ENCODE measurements around the gene KIF26A.
A peak's percentile ranks its signal among the peaks of the same experiment; 100 is the strongest.

Gene KIF26A

DNA sequence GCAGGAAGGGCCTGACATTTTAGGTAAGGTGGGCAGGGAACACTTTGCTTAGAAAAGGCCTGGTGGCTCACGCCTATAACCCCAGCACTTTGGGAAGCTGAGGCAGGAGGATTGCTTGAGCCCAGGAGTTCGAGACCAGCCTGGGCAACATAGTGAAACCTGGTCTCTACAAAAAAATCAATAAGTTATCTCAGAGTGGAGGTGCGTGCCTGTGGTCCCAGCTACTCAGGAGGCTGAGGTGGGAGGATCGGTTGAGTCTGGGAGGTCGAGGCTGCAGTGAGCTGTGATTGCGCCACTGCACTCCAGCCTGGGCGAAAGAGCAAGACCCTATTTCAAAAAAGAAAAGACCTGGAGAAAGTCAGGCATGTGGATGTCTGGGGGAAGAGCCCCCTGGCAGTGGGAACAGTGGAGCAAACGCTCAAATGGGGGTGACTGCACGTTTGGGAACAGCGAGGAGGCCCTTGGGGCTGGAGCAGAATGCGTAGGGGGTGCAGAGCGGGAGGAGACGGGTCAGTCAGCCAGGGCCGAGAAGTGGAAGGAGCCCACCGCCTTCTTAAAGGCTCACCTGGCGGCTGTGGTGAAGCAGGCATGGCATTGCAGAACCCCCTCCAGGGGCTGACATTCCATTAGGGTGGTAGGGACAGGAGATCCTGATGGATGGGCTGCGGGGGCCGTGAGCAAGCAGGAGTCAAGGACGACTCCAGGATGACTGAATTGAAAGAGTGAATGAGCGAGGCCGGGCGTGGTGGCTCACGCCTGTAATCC, 6.2 kb upstream of the KIF26A start:
- DNase-seq: no peak
- H3K27me3 ChIP-seq (ENCODE audit: insufficient read depth, low read depth, severe bottlenecking): no peaks in the 10 kb centered on the region

DNA sequence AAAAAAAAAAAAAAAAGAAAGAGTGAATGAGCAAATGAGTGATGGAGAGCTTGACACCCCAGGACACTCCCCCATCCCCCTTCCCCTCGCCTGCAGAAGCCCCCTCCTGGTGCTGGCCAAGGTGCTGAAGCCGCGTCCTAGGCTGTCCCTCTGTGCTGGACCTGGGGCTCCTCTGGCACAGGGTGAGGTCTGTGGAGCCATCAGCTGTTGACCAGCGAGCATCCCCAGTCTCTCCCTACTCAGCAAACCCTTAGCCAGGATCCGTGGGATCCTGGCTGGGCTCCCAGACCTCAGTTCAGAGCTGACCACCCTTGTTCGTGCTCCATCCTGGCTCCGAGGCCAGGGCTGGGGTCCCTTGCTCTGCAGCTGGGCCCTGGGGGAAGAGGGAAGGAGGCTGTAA, 5.4 kb upstream of the KIF26A start:
- peaks cover 7% of the 10 kb centered on the region for H3K9me3 ChIP-seq (ENCODE audit: severe bottlenecking)
- H3K4me3 ChIP-seq (ENCODE audit: low read depth, low read length): no peak overlapping the region
- peak; percentile 8 for DNase-seq
- TF ChIP-seq, protein P1, sequence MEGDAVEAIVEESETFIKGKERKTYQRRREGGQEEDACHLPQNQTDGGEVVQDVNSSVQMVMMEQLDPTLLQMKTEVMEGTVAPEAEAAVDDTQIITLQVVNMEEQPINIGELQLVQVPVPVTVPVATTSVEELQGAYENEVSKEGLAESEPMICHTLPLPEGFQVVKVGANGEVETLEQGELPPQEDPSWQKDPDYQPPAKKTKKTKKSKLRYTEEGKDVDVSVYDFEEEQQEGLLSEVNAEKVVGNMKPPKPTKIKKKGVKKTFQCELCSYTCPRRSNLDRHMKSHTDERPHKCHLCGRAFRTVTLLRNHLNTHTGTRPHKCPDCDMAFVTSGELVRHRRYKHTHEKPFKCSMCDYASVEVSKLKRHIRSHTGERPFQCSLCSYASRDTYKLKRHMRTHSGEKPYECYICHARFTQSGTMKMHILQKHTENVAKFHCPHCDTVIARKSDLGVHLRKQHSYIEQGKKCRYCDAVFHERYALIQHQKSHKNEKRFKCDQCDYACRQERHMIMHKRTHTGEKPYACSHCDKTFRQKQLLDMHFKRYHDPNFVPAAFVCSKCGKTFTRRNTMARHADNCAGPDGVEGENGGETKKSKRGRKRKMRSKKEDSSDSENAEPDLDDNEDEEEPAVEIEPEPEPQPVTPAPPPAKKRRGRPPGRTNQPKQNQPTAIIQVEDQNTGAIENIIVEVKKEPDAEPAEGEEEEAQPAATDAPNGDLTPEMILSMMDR (IDR thresholded peaks at IDR 0.05; ENCODE audit: low read depth, low read length): no peak
- no peaks in the 10 kb centered on the region for H3K36me3 ChIP-seq
- no peaks in the 10 kb centered on the region for H3K27me3 ChIP-seq (ENCODE audit: insufficient read depth, low read depth, severe bottlenecking)
- H3K27ac ChIP-seq: no peak overlapping the region

More for the DNA sequence above, 6.2 kb upstream of the KIF26A start:
- H3K36me3 ChIP-seq: no peaks in the 10 kb centered on the region
- no peak overlapping the region for H3K27ac ChIP-seq
- peaks cover 7% of the 10 kb centered on the region for H3K9me3 ChIP-seq (ENCODE audit: severe bottlenecking)
- no peak overlapping the region for H3K4me3 ChIP-seq (ENCODE audit: low read depth, low read length)
- TF ChIP-seq, protein P1 (IDR thresholded peaks at IDR 0.05; ENCODE audit: low read depth, low read length): no peak

DNA sequence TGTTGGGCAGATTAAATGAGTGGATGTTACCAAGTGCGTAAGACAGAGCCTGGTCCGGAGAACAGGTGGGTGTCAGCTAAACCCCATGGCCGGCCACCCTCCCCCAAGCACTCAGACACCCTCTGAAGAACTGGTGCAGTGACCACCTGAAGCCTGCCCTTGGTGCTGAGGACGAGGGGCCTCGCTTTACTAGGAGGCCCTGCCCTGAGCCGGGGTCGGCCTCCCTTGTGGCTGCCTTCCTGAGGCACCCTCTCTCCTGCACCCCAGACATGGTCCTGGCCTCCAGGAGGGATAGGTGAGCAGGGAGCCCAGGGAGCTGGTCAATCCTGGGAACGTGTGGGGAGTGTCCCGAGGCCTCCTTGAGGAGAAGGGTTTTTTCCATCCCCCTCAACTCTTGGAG, 4.9 kb upstream of the KIF26A start:
- Histone ChIP-seq H3K36me3 (no peaks in the 10 kb centered on the region), H3K27ac (no peak overlapping the region), H3K27me3 (ENCODE audit: insufficient read depth, low read depth, severe bottlenecking) (no peaks in the 10 kb centered on the region), H3K9me3 (ENCODE audit: severe bottlenecking) (peaks cover 7% of the 10 kb centered on the region), H3K4me3 (ENCODE audit: low read depth, low read length) (no peak overlapping the region)
- TF ChIP-seq, protein P1 (IDR thresholded peaks at IDR 0.05; ENCODE audit: low read depth, low read length): no peak
- peak; percentile 9 for DNase-seq

DNA sequence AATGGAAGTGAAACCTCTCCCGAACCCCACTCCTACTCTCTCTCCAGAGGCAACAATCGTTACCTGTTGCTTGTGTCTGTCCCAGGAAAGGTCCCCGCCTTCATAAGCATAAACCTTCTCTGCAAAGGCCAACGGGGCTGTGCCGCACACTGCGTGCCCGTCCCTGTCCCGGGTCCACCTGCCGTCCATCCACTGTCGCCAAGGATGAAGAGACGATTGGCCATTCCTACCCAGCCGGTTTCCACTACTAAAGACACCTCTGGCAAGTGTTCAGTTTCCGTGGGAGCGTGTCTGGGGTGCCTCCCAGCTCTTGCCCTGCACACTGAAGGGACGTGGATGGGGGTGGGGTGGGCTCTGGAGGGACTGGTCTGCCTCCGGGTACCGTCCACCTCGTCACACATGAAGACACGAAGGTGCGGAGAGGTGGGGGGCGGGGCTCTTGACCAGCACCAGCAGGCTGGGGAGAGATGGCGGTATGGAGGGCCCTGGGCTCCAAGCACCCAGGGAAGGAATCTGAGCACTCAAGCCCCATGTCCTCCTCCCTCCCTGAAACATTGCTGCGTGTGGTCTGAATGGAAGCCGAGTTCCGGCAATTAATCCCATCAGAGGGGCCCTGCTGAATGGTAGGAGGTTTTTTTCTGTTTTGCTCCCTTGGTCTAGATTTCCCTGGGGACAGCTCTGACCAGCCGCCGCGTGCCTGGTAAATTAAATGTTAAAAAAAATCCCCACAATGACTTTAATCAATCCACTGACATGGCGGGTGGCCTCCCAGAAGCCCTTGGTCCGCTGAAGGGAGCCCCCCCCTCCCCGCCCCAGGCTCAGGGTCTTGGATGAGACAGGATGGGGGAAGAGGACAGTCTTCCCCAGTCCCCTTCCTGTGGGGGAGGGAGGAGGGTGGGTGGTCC, 4.1 kb upstream of the KIF26A start:
- TF ChIP-seq, protein P1 (IDR thresholded peaks at IDR 0.05; ENCODE audit: low read depth, low read length): no peak
- H3K27ac ChIP-seq: peak overlapping the region; percentile 30
- no peak overlapping the region for H3K4me3 ChIP-seq (ENCODE audit: low read depth, low read length)
- no peaks in the 10 kb centered on the region for H3K27me3 ChIP-seq (ENCODE audit: insufficient read depth, low read depth, severe bottlenecking)
- no peaks in the 10 kb centered on the region for H3K36me3 ChIP-seq
- DNase-seq: peak; percentile 18
- H3K9me3 ChIP-seq (ENCODE audit: severe bottlenecking): peaks cover 6% of the 10 kb centered on the region

DNA sequence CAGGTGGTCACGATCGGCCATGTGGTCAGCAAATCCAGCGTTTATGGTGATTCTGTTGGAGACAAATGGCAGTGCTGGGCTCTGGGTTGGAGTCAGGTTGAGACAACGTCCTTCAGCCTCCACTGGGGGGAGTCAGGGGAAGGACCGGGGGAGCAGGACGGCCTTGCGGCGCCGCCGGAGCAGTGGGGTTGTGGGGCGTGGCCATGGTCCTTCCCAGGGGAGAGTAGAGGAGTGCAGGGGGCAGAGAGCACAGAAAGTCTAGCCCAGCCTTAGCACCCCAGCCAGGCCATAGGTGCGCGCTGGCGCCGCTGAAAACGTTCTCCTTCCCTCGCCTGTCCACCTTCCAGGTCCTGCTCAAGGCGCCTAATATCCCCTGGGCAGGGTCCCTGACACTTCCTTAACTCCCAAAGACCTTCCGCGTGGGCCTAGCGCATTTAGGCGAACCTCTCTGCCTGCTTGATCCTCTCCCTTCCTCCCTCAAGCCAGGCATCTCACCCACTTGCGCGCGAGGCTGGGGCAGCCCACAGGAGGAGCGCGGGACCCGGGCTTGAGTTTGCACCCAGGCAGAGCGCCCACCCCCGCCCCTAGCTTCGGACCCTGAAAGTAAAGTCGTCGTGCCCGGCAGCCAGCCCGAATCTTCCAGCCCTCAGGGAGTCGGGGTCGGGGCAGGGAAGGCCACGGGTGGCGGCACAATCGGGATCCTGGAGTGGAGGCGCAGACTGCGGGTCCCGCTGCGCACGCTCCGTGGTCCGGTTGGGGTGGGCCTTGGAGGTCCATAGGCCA, 3.1 kb upstream of the KIF26A start:
- H3K4me3 ChIP-seq (ENCODE audit: low read depth, low read length): peak overlapping the region; percentile 3; the same call in 1 of the 2 replicates
- TF ChIP-seq, protein P1 (IDR thresholded peaks at IDR 0.05; ENCODE audit: low read depth, low read length): peak; percentile 81
- DNase-seq: peak; percentile 92
- peak overlapping the region; percentile 40 for H3K27ac ChIP-seq
- peaks cover 2% of the 10 kb centered on the region; the same call in 1 of the 2 replicates for H3K36me3 ChIP-seq
- no peaks in the 10 kb centered on the region for H3K27me3 ChIP-seq (ENCODE audit: insufficient read depth, low read depth, severe bottlenecking)
- no peaks in the 10 kb centered on the region for H3K9me3 ChIP-seq (ENCODE audit: severe bottlenecking)

Measured in WERI-Rb-1 (cell line).